NT2/D1 (cell line): ENCODE results near the gene SNN.

Source experiments
- SUZ12 ChIP-seq: IDR thresholded peaks from 2 replicates; pipeline ENCODE4 v1.6.1; 2011; ENCODE audit not compliant: insufficient read length, insufficient read depth; ENCODE audit errors: extremely low read depth
- YY1 ChIP-seq: IDR thresholded peaks from 2 replicates; pipeline ENCODE4 v1.6.1; 2011; ENCODE audit not compliant: insufficient read length, insufficient read depth
- ZNF274 ChIP-seq: IDR thresholded peaks from 2 replicates; pipeline ENCODE4 v1.6.1; 2011; ENCODE audit warnings: mild to moderate bottlenecking, low read depth, low read length

DNA sequence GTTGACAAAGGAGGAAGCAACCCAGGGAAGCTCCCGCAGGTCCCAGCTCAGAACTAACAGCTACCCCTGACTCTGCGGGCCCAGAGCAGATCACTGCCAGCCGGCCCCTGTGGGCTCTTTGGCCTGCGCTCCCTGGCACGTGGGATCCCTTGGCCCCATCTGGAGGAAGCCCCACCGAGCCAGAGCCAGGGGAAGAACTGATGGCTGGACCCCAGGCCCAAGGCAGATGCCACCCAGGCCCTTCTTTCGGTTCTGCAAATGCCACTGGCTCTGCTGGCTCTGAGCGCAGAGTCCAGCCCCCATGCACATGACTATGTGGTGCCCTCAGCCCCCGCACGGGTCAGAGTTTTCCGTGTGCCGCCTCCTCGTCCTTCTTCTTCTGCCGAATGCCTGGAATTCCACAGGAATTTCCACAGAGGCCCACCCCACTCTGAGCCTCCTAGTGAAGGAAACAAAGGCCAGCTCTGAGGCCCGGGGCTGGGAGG, 35.8 kb upstream of the SNN start:
- TF ChIP-seq YY1 (no peak), SUZ12 (no peak), ZNF274 (no peak)
